Measurements from ENCODE around the gene MINPP1. TPM values are rescaled to one million over a fixed set of nuclear protein-coding genes. Genes with fewer than 3 reads are reported as not detected.

The MINPP1 gene
- total and polyA plus RNA-seq, 2 experiments from 2014 or later = 21.7 to 24.0 TPM

GRCh38 chr10:87596351-87596750, 91.7 kb downstream of the MINPP1 start:
- no peaks in the 10 kb centered on the region for H3K36me3 ChIP-seq
- no peak for TF ChIP-seq CTCF (IDR thresholded peaks at IDR 0.05; ENCODE audit: low read depth, low read length)
- no peak overlapping the region for H3K27ac ChIP-seq
- no peak overlapping the region for H3K4me3 ChIP-seq
- H3K9me3 ChIP-seq (ENCODE audit: low read depth) = no peaks in the 10 kb centered on the region
- no peaks in the 10 kb centered on the region for H3K27me3 ChIP-seq
- H3K4me1 ChIP-seq (ENCODE audit: low read depth) = no peaks in the 10 kb centered on the region
- no peak for DNase-seq (ENCODE audit: low read depth in 1 of 2, low spot score in 1 of 2)

GRCh38 chr10:87598700-87599099, 94.0 kb downstream of the MINPP1 start:
- no peak for DNase-seq (ENCODE audit: low read depth in 1 of 2, low spot score in 1 of 2)
- no peaks in the 10 kb centered on the region for H3K4me1 ChIP-seq (ENCODE audit: low read depth)
- H3K27me3 ChIP-seq = no peaks in the 10 kb centered on the region
- H3K27ac ChIP-seq = no peak overlapping the region
- no peaks in the 10 kb centered on the region for H3K9me3 ChIP-seq (ENCODE audit: low read depth)
- H3K36me3 ChIP-seq = no peaks in the 10 kb centered on the region
- H3K4me3 ChIP-seq = no peak overlapping the region
- no peak for TF ChIP-seq CTCF (IDR thresholded peaks at IDR 0.05; ENCODE audit: low read depth, low read length)

GRCh38 chr10:87600581-87600980, 95.9 kb downstream of the MINPP1 start:
- H3K9me3 ChIP-seq (ENCODE audit: low read depth) = no peaks in the 10 kb centered on the region
- DNase-seq (ENCODE audit: low read depth in 1 of 2, low spot score in 1 of 2) = no peak

More at GRCh38 chr10:87600581-87600980, 95.9 kb downstream of the MINPP1 start:
- TF ChIP-seq CTCF (IDR thresholded peaks at IDR 0.05; ENCODE audit: low read depth, low read length) = no peak
- Histone ChIP-seq H3K27me3 (no peaks in the 10 kb centered on the region), H3K27ac (no peak overlapping the region), H3K36me3 (no peaks in the 10 kb centered on the region), H3K4me3 (no peak overlapping the region), H3K4me1 (ENCODE audit: low read depth) (no peaks in the 10 kb centered on the region)

Other genes starting within 250 kb of the MINPP1 start
- gene NUTM2D, start 147.1 kb upstream of the MINPP1 start, total RNA-seq = 8.7 and 10.5 TPM in 2 replicates
- 0.11 and 0.78 TPM in 2 replicates for gene NUTM2D, start 147.1 kb upstream of the MINPP1 start, polyA plus RNA-seq
- gene PAPSS2, start 155.0 kb downstream of the MINPP1 start, total RNA-seq = 2.4 and 5.4 TPM in 2 replicates
- 3.5 and 6.4 TPM in 2 replicates for gene PAPSS2, start 155.0 kb downstream of the MINPP1 start, polyA plus RNA-seq

All from cardiac muscle cell (in vitro differentiated cells and primary cell).